HG03103 (cell line): ENCODE results near the gene PSMA7.

Source experiments
- ATAC-seq: cut with Tn5 transposase; IDR thresholded peaks from one replicate; pipeline ENCODE4 v1.9.1; 2021; ENCODE audit warnings: low read depth; ENCODE audit not compliant: unreplicated experiment

The PSMA7 gene

DNA sequence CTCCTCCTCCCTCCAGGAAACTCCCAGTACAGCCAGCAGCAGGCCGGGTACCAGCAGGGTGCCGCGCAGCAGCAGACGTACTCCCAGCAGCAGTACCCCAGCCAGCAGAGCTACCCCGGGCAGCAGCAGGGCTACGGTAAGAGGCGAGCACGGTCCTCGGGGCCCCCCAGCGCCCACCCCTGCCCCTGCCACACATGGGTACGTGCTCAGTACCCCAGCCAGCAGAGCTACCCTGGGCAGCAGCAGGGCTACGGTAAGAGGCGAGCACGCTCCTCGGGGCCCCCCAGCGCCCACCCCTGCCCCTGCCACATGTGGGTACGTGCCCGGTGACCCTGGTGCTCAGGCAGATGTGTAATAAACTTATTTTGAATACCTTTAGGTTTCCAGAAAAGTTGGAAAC lies 29.5 kb upstream of the PSMA7 start:
- ATAC-seq: no peak

DNA sequence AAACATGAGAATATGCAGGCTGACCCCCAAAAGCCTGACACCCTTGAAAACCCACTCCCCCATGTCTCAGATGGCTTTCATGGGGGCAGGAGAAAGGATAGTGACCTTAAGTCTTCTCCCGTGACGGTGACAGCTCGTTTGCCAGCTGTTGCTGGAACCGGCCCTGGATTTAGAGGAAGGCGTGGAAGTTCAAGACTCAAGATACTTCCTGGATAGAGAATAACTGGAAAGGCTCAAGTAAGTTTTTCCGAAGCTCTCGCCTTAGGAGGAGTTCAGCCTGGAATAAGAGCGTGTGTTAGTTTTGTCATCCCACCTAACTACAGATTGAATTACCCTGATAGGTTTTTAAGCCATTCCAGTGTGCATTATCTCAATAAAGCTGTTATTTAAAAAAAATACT lies 28.1 kb upstream of the PSMA7 start:
- no peak for ATAC-seq

DNA sequence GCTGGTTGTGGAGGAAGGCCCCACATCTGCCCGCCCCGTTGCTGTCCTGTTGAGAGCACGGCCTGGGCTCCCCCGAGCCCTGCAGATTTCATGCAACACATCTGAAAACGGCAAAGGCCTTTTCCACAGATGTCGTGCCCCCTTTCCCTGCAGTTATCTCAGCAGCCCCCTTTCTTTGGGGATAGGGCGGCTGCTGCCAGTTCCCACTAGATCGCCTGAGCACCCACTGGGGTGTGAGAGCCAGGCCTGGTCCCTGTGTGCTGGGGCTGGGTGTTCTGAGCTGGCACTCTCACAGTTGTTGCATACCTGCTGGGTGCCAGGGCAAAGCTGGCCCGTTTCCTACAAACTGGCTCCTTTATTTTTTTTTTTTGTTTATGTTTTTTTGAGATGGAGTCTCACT lies 27.3 kb upstream of the PSMA7 start:
- no peak for ATAC-seq

DNA sequence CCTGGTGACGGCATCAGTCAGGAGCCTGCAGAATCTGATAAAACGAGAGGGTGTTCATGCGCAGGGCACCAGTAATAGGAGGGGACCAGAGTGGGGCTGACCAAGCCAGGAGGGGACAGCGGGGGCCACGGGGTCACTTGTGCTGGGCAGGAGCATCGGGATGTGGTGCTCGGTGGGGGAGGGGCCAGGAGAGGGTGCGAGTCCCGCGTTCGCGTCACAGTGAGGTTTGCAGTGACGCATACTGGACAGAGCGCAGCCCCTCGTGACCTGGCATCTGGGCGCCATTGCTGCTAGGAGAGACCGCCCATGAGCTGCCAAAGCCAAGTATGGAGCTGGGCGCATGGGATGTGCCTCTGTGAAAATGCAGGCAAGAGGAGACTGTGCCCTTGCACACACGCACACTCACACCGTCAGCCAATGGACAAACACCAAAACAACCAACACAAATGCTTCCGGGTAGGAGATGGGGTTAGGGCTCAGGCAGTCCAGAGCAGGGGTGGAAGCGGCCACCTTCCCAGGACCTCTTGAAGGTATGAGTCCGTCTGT lies 25.8 kb upstream of the PSMA7 start:
- no peak for ATAC-seq

DNA sequence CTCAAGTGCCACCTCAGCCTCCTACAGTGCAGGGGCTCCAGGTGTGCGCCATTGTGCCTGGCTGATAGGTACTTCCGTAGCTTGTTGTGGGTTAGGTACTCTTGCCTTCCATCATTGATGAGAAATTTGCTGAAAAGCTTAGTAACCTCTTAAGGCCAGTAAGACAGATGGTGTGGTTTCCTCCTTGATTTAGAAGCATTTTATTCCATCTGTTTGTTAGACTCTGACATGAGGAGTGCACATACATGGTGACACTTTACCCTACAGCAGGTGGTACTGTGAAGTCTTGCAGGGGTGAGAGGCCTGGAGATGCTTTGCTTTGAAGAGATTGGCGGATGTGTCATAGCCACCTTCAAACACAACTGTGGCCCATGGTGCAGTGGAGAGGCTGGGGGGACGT lies 24.9 kb upstream of the PSMA7 start:
- ATAC-seq: no peak

DNA sequence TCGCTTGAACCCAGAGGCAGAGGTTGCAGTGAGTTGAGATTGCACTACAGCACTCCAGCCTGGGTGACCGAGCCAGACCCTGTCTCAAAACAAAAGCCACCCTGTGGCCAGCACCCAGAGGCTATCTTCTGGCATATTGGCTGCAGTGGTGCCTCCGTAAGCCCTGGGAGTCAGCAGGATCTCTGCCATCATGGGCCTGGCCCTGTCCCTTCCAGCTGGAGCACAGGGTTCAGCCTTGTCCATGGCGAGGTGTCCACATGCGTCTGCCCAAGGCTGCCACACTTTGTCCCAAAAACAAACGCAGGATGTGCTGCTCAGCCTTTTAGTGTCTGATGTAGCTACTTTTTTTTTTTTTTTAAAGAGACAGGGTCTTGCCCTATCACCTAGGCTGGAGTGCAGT lies 24.3 kb upstream of the PSMA7 start:
- ATAC-seq: no peak

DNA sequence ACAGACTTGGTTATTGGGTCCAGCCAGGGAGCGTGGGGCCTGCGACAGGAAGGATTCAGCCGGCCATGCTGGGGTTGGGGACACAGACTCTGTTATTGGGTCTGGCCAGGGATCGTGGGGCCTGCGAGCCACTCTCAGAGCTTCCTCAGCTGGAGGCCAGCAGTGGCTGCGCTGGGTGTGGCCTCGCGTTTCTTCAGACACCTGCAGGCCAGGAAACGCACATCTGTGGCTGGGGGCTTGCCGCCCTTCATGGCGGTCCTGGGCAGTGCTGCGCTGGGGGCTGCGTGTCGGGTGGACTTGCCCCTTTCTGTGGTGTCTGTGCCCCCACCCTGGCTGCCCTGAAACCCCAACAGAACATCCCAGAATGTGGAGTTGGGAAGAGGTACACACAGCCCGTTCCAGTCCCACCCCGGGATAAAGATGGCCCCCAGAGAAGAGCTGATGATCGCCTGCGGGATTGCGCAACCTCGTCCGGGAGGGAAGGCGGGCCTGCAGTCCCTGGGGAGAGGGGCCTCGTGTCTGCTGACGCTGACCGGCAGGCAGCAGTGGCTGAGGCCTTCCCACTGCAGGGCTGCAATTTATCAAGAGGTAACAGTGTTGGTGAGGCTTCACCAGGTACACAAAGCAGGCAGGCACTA lies 22.7 kb upstream of the PSMA7 start:
- no peak for ATAC-seq

DNA sequence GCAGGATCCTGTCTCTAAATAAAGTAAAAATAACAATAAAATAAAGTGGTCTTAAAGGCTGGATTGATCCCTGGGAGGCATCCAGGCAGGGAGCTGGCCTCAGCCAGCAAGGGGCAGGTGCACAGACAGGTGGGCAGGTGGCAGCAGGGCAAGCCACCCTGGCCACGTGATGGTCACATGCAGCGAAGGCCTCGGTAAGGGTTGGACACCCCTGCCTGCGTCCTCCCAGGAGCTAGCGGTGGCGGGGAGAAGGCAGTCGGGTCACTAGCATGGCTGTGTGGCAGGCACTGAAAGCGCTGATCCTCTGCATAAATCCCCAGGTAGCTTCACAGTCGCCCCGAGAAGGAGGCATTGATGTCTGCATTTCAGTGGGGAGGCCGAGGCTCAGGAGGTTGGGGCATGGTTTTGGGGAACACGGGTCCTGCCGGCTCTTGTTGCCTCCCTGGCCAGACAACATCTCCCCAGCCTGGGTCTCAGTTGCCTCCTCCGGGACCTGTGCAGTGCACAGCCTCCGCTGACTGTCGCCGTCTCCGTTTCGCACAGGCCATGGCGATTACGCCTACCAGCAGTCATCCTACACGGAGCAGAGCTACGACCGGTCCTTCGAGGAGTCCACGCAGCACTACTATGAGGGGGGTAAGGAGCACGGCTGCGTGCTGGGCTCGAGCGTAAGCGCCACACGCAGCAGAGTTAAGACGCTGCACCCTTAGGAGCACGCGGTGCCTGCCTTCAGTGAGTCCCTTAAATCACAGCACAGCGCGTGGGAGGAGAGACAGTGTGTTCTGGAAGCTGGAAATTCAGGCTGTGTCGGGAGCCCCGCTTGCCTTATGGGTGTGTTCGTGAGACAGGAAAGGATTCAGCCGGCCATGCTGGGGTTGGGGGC lies 21.9 kb upstream of the PSMA7 start:
- no peak for ATAC-seq

DNA sequence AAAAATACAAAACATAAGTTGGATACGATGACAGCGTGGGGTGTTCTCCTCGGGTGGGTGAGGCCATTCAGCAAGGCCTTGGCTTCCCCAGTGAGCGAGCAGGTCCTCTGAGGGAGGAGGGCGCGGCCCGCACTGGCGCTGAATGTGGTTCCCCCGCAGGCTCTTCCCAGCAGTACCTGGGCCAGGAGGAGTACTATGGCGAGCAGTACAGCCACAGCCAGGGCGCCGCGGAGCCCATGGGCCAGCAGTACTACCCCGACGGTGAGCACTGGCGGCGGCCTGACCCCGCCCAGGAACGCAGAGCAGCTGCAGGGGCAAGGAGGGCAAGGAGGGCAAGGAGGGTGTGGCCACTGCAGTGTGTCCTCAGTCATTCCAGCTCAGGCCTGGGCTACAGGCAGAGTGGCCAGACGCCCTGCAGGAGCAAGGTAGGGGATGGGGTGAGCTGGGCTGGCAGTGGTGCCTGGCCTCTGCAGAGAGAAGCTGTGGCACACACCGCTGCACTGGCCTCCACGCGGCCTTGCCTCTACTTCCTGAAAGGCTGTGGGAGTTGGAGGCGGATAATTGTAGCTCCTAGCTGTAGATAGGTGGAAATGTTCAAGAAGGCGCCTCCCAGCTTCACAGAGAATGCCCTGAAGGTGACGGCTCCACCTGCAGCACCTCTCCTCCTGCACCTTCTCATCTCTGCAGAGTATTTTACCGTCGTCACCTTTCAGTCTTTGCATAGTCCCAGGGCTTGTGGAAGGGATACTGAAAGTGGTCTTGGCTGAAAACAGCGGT lies 21.0 kb upstream of the PSMA7 start:
- no peak for ATAC-seq

DNA sequence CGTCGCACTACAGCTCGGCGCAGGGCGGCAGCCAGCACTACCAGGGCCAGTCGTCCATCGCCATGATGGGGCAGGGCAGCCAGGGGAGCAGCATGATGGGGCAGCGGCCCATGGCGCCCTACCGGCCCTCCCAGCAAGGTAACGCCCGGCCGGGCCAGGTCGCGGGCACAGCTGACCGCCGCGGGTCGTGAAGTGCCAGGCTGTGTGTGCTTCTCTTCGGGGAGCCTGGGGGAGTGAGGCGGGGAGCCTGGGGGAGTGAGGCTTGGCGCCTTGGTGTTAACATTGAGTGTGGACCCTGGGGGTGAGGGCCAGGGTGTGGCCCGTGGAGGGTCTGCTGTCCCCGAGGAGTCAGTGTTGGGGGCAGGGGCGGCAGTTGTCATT lies 20.3 kb upstream of the PSMA7 start:
- no peak for ATAC-seq

DNA sequence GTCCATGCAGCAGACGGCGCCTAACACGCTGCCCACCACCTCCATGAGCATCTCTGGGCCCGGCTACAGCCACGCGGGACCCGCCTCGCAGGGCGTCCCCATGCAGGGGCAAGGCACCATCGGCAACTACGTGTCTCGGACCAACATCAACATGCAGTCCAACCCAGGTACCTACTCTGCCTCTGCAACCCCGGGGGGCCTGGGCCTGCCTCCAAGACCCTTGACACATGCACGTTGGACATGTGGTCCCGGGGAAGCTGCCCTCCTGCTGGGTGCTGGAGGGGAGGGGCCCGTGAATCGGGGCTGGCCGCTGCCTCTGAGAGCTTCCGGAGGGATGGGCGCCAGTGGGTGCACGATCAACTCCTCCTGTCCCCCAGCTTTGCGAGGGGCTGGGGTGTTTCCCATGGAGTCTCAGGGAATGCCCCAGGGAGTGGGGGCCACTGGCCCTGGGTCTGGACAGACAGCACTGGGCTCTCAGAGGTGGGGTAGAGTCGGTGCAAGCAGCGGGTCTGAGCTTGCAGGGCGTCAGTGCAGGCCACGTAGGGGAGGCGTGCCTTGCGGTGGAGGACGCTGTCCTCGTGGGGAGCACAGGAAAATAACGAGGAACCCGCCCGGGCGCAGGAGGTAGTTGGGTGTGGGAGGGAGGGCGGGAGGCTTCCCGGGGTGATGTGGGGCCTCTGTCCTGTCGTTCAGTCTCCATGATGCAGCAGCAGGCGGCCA lies 19.7 kb upstream of the PSMA7 start:
- no peak for ATAC-seq

DNA sequence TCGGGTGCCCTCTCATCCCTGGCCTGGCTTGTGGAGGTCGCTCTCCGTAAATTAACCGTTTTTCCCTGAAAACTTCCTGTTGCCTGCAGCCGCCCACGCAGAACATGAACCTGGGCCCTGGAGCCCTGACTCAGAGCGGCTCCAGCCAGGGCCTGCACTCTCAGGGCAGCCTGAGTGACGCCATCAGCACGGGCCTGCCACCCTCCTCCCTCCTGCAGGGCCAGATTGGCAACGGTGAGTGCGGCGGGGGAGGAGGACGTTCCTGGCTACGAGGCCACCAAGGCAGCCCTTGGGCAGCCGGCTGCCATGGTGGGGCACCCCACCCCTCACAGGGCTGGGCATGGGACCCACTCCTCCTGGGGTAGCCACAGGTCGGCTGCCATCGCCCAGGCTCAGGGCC lies 18.2 kb upstream of the PSMA7 start:
- no peak for ATAC-seq

DNA sequence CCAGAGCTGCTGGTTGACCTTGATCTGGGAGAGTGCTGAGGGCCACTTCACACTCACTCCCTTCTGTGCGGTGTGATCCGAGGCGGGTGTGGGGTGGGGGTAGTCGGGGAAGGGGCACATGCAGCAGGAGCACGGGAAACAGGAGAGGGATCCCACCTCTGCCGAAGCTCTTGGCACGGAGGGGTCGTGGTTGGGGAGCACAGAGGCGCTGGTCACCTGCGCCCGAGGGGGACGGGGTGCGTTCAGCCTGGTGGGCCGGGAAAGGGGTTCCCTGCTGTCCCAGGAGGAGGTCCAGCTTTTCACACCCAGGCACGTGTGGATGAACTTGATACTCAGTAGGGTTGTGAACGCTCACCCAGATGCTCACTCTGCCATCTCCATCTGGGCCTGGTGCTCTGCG lies 17.7 kb upstream of the PSMA7 start:
- ATAC-seq: no peak

DNA sequence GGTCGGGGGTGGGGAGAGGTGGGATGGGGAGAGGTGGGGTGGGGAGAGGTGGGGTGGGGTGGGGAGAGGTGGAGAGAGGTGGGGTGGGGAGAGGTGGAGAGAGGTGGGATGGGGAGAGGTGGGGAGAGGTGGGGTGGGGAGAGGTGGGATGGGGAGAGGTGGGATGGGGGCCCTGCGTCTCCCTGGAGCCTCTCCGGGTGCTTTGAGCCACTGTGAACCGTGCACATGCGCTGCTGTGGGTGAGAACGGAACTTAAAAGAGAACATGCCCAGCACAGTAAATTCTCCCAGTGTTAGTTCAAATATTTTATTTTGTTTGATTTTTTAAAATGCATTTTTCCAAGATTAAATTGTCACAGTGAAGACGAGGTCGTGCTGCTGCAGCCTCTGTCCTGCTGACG lies 17.1 kb upstream of the PSMA7 start:
- ATAC-seq: no peak

DNA sequence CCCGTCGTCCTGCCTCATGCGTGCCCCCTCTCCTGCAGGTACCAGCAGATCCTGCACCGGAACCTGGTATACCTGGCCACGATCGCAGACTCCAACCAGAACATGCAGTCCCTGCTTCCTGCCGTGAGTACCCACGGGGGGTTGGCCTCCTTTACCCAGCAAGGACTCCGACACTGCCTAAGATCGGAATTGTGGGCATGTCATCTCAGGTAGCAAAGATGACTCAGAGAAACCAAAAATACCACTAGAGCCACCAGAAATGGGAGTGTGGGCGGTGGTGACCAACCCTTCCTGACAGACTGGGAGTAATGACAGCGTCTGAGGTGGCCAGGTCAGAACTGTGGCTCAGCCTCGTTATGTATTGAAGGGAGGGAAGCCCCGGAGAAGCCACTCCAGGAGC lies 16.6 kb upstream of the PSMA7 start:
- no peak for ATAC-seq

DNA sequence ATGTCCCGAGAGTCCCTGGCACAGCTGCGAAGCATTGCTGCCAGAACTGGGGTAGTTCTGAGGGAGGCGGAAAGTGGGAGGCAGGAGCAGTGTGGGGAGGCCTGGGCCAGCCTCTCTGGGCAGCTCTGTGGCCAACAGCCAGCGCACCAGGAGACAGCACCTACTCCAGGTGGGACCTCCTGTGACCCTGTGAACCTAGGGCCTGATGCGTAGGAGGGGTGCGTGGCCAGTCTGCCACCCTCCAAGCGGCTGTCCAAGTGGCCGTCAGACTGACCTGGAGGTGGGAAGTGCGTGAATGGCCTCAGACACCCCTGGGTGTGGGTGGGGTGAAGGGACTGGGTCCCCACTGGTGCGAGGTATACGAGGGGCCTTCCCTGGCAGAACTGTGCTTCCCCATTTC lies 15.9 kb upstream of the PSMA7 start:
- ATAC-seq: no peak

DNA sequence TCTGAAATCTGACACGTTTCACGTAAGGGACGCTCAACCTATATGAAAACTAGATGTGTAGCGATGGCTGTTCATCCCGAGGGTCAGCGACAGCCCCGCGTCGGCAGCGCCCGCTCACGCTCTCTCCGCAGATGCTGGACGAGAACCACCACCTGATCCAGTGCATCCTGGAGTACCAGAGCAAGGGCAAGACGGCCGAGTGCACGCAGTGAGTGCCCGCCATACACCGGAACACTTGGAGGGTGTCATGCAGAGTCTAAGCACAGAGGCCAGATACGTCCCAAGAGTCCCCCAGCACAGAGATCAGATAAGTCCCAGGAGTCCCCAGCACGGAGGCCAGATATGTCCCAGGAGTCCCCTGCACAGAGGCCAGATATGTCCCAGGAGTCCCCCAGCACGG lies 15.3 kb upstream of the PSMA7 start:
- no peak for ATAC-seq

DNA sequence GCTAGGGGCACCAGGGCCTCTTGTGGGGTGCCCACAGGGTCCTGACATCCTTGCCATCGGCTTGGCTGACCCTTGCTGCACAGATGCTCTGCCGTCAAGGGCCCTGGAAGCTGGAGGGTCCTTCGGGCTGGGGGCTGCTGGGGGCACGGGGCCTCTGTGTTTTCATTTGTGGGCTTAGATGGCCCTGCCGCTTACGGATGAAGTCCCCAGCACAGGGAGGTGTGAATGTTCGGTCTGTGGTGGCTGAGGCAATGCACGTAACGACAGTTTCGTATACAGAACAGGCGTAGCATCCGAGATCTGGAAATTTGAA lies 14.8 kb upstream of the PSMA7 start:
- ATAC-seq: no peak

DNA sequence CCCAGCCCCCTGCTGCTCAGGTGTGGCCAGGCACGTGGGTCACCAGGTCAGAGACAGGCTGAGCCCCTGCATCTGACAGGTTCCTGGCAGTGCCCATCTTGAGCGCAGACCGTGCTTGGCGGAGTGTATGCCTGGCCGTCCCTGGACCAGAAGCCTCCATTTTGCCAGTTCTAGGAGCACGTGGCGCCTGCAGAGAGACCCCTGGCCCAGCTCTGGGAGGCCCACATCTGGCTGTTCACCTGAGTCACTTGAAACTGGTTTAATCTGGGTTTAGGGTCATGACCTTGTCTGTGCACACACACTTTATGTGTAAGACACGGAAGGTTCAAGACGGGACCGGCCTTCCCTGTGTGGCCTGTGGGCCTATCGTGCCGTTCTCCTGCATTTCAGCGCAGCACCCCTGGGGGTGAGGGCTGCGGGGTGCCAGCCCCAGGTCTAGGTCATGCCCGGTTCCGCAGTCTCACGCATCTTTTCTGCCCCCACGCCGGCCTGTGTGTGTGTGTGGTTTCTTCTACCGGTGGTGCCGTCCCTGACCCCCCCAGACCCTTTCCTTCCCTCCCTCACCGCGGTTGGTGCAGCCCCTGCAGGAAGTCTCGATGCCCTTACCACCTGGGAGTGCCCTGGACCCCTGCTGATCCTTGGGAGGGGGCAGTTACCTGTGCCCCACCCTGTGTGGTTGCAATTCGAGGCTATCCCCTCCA lies 14.3 kb upstream of the PSMA7 start:
- no peak for ATAC-seq
